Gastroesophageal sphincter (tissue), 4 donors: Measurements from ENCODE around the gene KYAT1. TPM values are rescaled to one million over a fixed set of nuclear protein-coding genes. Genes with fewer than 3 reads are reported as not detected.
A peak's percentile ranks its signal among the peaks of the same experiment; 100 is the strongest.
"Not testable (repeated sequence)": the region's sequence is repeated elsewhere in the genome, so short reads cannot be mapped to it uniquely, and the experiment has no call there.

ENCODE experiments used
- ATAC-seq: fragments of 150-250 bp; one replicate; pipeline ENCODE4 v1.9.1; 2016; ENCODE audit warnings: mild to moderate bottlenecking, moderate library complexity
- H3K27ac ChIP-seq, 4 donors: fragments of 200-600 bp; sonication (generic) in 3 of 4; 1 replicate in 3 of 4; 2 replicates in 1 of 4; pipeline ENCODE4 v1.5.1; 2016 to 2019
- H3K27me3 ChIP-seq: fragments of 200-600 bp; sonication (generic); one replicate; pipeline ENCODE4 v1.5.1; 2019
- H3K36me3 ChIP-seq, 2 donors: fragments of 200-600 bp; sonication (generic); one replicate each; pipeline ENCODE4 v1.5.1; 2019; ENCODE audit warnings: control low read depth in 1 of 2
- H3K4me1 ChIP-seq, 3 donors: fragments of 200-600 bp; sonication (generic); 1 replicate in 2 of 3; 2 replicates in 1 of 3; pipeline ENCODE4 v1.5.1; 2016 to 2019; ENCODE audit warnings: control low read depth in 2 of 3
- H3K4me3 ChIP-seq, 2 donors: fragments of 200-600 bp; sonication (generic); one replicate each; pipeline ENCODE4 v1.5.1; 2019; ENCODE audit warnings: mild to moderate bottlenecking in 1 of 2, moderate library complexity in 1 of 2
- H3K9me3 ChIP-seq, 3 donors: fragments of 200-600 bp; sonication (generic); one replicate each; pipeline ENCODE4 v1.5.1; 2017 to 2019; ENCODE audit warnings: control low read depth in 2 of 3
- CTCF ChIP-seq, 4 experiments: fragments of 200-600 bp in 2 of 4; fragments of 450-650 bp in 2 of 4; sonication (generic) in 1 of 4; IDR thresholded peaks; one replicate each; pipeline ENCODE4 v1.5.1; 2017 to 2019; ENCODE audit warnings: antibody characterized with exemption in 4 of 4, mild to moderate bottlenecking in 2 of 4, moderate library complexity in 2 of 4
- EP300 ChIP-seq: sonication (generic); formaldehyde crosslinking; IDR thresholded peaks from one replicate; pipeline ENCODE4 v1.6.1; 2017; ENCODE audit warnings: antibody characterized with exemption, mild to moderate bottlenecking
- POLR2A ChIP-seq, 2 donors: fragments of 450-650 bp; IDR thresholded peaks; one replicate each; pipeline ENCODE4 v1.6.1; 2017; ENCODE audit warnings: antibody characterized with exemption in 2 of 2, mild to moderate bottlenecking in 2 of 2, moderate library complexity in 1 of 2
- POLR2AphosphoS5 ChIP-seq: sonication (generic); formaldehyde crosslinking; IDR thresholded peaks from one replicate; pipeline ENCODE4 v1.6.1; 2017; ENCODE audit warnings: antibody characterized with exemption
- whole genome bisulfite sequencing, 2 donors: methylation state at CpG; one replicate each; pipeline ENCODE4 v1.1.5; 2018; ENCODE audit warnings: low coverage in 1 of 2; 5-methylcytosine and 5-hydroxymethylcytosine counted together
- total RNA-seq, 4 donors: library from RNA; depleted of rRNA; stranded (reverse); fragments of >200 nt; gene quantifications; one replicate each; pipeline ENCODE4 v1.1.0, GENCODE V29; 2016

The KYAT1 gene
- total RNA-seq, 4 donors from 2014 or later: 3.4 to 7.9 (median 4.8) TPM

DNA sequence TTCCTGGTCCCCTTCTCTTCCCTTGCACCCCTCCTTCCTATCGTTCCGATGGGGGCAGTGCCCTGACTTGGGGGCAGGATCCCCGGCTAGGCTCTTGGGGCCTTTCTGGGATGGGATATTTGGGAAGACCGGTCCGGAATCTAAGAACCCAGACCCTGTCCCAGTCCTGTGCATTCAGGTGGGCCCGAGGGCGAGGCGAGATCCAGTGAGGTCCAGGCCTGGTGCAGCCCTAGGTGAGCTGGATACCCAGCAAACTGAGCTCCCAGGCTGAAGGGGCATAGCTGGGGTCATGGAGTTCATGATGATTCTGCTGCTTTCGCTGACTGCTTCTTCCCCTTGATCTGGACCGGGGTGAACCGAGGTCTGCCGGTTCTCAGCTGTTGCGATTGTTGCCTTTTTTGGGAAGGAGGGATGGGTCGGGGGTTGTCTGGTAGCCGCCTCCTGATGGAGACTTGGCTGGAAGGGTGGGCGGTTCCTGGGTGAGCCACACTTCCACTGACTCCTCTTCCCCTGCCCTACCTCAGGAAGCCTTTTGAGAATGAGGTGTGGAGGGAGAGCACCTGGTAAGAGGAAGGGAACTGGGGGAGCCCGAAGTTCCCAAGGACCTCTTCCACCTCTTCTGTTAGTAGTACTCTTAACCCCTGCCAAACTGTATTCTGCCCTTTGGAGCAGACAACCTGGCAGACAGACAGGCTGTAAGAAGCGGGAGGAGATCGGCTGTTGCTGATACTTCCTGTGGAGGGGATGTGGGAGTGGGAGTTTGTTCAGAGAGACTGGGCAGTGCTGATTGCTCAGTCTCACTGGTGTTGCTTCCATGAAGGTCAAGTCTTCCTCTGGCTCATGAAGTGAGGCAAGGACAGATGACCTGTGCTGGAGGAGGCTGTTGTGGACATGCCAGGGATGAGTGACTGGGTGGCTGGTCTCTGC lies 1.2 kb upstream of the KYAT1 start:
- H3K27me3 ChIP-seq: no peaks in the 10 kb centered on the region
- peak overlapping the region; percentile 64 to 87 for H3K4me3 ChIP-seq
- TF ChIP-seq POLR2AphosphoS5: no peak
- no peak for TF ChIP-seq CTCF (IDR thresholded peaks at IDR 0.05)
- no peak for TF ChIP-seq EP300
- no peak for TF ChIP-seq POLR2A (IDR thresholded peaks at IDR 0.05)
- no peaks in the 10 kb centered on the region for H3K9me3 ChIP-seq
- 0% methylated on average over 2 to 8 of the region's 19 CpGs for WGBS, 2 donors
- H3K27ac ChIP-seq: peak overlapping the region; percentile 86 to 100 (median 97)
- peaks cover 0 to 33% of the 10 kb centered on the region in 2 donors for H3K36me3 ChIP-seq
- peaks cover 0 to 76% (median 28%) of the 10 kb centered on the region in 3 donors for H3K4me1 ChIP-seq
- ATAC-seq: no peak

GRCh38 chr9:128877852-128878251 lies 3.9 kb downstream of the KYAT1 start:
- H3K9me3 ChIP-seq: no peaks in the 10 kb centered on the region
- WGBS, 2 donors: 80 to 94% methylated on average over 4 to 5 of the region's 5 CpGs
- H3K36me3 ChIP-seq: no peaks in the 10 kb centered on the region
- no peak overlapping the region for H3K27ac ChIP-seq
- no peaks in the 10 kb centered on the region for H3K27me3 ChIP-seq
- ATAC-seq: no peak
- no peak for TF ChIP-seq POLR2A (IDR thresholded peaks at IDR 0.05)
- TF ChIP-seq POLR2AphosphoS5: no peak
- no peak for TF ChIP-seq CTCF (IDR thresholded peaks at IDR 0.05)
- peaks cover 0 to 28% (median 0%) of the 10 kb centered on the region in 3 donors for H3K4me1 ChIP-seq
- no peak overlapping the region for H3K4me3 ChIP-seq

DNA sequence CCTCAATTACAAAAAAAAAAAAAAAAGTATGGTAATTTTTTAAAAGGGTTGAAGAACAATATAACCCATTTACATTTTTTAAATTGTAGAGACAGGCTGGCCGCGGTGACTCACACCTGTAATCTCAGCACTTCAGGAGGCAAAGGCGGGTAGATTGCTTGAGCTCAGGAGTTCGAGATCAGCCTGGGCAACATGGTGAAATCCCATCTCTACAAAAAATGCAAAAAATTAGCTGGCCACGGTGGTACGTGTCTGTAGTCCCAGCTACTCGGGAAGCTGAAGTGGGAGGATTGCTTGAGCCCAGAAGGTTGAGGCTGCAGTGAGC lies 10.8 kb downstream of the KYAT1 start:
- not testable (repeated sequence) for H3K4me3 ChIP-seq, ATAC-seq, H3K9me3 ChIP-seq, H3K27ac ChIP-seq, H3K4me1 ChIP-seq, H3K27me3 ChIP-seq
- 68 to 88% methylated on average over 3 to 7 of the region's 7 CpGs for WGBS, 2 donors
- H3K36me3 ChIP-seq: peaks cover 0 to 14% of the 10 kb centered on the region in 2 donors

DNA sequence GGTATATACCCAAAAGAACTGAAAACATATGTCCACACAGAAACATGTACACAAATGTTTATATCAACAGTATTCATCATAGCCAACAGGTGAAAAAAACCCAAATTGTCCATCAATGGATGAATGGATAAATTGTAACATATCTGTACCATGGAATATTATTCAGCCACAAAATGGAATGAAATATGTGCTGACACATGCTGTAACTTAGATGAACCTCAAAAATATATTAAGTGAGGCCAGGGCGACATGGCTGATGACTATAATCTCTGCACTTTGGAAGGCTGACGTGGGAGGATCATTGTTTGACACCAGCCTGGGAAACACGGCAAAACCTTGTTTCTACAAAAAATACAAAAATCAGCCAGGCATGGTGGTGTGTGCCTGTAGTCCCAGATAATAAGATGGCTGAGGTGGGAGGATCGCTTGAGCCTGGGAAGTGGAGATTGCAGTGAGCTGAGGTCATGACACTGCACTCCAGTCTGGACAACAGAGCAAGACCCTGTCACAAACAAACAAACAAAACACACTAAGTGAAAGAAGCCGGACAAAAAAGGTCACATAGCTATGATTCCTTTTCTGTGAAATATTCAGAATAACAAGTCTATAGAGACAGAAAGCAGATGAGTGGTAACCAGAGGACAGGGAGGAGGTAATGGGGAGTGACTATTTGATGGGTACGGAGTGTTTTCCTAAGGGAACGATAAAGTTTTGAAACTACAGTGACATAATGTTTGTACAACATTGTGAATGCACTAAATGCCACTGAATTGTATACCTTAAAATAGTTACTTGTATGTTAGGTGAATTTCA lies 11.4 kb downstream of the KYAT1 start:
- ATAC-seq: no peak
- 82 to 94% methylated on average over 5 to 7 of the region's 7 CpGs for WGBS, 2 donors
- no peak for TF ChIP-seq EP300
- no peak for TF ChIP-seq POLR2A (IDR thresholded peaks at IDR 0.05)
- no peak for TF ChIP-seq POLR2AphosphoS5
- no peak for TF ChIP-seq CTCF (IDR thresholded peaks at IDR 0.05)
- H3K4me1 ChIP-seq: no peaks in the 10 kb centered on the region
- no peak overlapping the region for H3K4me3 ChIP-seq
- peaks cover 0 to 14% of the 10 kb centered on the region in 2 donors for H3K36me3 ChIP-seq
- H3K27ac ChIP-seq: no peak overlapping the region
- H3K27me3 ChIP-seq: no peaks in the 10 kb centered on the region
- no peaks in the 10 kb centered on the region for H3K9me3 ChIP-seq

DNA sequence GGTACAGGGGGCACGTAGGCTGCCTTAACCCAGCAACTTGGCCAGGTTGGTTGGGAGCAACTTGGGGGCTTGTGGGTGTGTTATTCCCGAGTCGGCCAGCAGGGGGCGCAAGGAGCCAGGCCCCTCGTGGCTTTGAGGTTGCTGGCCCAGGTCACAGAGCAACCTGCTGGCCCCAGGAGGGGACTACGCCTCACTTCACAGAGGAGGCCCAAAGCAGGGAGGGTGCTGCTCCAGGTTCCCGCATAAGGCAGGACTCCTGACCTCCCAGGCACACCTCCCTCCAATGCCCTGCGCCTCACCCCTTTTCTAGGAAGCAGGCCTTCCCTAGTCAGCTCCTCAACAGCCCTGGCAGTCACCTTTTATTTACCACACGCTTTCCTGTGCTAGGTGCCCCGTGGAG lies 18.1 kb downstream of the KYAT1 start:
- 30 to 50% methylated on average over 2 of the region's 10 CpGs for WGBS, 2 donors
- TF ChIP-seq POLR2AphosphoS5: no peak
- TF ChIP-seq POLR2A (IDR thresholded peaks at IDR 0.05): no peak
- TF ChIP-seq CTCF (IDR thresholded peaks at IDR 0.05): peak; percentile 95 to 100 (median 98)
- no peak for TF ChIP-seq EP300
- Histone ChIP-seq H3K9me3 (no peaks in the 10 kb centered on the region), H3K4me3 (no peak overlapping the region), H3K27ac (no peak overlapping the region), H3K36me3 (no peaks in the 10 kb centered on the region), H3K4me1 (peaks cover 0 to 8% (median 0%) of the 10 kb centered on the region in 3 donors), H3K27me3 (no peaks in the 10 kb centered on the region)
- peak; percentile 79 for ATAC-seq
